OCI-LY7 (cell line): ENCODE data around the gene PROB1.

Source experiments
- CTCF ChIP-seq: fragments of 200-600 bp; sonication (generic); conservative IDR thresholded peaks from 2 replicates; pipeline ENCODE4 v1.5.1; 2014; ENCODE audit warnings: mild to moderate bottlenecking, antibody characterized with exemption, low read length, moderate library complexity, mixed read lengths
- EZH2phosphoT487 ChIP-seq: fragments of 200-600 bp; sonication (generic); IDR thresholded peaks from 2 replicates; pipeline ENCODE4 v1.6.1; 2018; ENCODE audit warnings: low read depth, borderline replicate concordance, mild to moderate bottlenecking, mixed run types, antibody characterized with exemption, low read length, moderate library complexity, mixed read lengths

GRCh38 chr5:139425497-139425896 lies 30.6 kb upstream of the PROB1 start:
- TF ChIP-seq CTCF (no peak), EZH2phosphoT487 (no peak)
